Measurements from ENCODE around the gene ZNF367. TPM values are rescaled to one million over a fixed set of nuclear protein-coding genes. Genes with fewer than 3 reads are reported as not detected.

The ZNF367 gene
- total and polyA plus RNA-seq, 9 of the 15 experiments (the other 6 are each of a cell fraction or from before 2014, with no cell fraction given): 2.7 to 14.4 (median 10.0) TPM

DNA sequence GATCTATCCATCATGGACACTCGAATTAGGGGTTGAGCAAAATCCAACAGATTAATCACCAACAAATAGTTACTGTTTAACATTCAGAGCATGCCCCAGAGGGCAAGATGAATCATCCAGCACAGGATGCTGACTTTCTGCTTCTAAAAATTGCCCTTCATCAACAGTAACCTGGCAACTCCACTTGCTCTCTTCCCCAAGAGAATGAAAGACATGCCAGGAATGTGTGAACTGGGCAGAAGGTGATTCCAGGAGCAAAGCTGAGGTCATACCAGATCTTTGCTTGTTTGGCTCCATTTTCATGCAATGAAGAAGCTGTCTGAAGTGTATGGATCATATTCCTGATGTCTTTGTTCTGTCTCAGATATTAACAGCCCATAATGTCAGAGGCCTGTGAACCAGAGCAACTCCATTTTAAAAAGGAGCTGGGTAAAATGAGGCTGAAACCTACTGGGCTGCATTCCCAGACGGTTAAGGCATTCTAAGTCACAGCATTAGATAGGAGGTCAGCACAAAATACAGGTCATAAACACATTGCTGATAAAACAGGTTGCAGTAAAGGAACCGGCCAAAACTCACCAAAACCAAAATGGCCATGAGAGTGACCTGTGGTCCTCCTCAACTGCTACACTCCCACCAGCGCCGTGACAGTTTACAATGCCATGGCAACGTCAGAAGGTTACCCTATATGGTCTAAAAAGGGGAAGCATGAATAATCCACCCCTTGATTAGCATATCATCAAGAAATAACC lies 2.5 kb upstream of the ZNF367 start (continued):
- TF ChIP-seq, protein P1, sequence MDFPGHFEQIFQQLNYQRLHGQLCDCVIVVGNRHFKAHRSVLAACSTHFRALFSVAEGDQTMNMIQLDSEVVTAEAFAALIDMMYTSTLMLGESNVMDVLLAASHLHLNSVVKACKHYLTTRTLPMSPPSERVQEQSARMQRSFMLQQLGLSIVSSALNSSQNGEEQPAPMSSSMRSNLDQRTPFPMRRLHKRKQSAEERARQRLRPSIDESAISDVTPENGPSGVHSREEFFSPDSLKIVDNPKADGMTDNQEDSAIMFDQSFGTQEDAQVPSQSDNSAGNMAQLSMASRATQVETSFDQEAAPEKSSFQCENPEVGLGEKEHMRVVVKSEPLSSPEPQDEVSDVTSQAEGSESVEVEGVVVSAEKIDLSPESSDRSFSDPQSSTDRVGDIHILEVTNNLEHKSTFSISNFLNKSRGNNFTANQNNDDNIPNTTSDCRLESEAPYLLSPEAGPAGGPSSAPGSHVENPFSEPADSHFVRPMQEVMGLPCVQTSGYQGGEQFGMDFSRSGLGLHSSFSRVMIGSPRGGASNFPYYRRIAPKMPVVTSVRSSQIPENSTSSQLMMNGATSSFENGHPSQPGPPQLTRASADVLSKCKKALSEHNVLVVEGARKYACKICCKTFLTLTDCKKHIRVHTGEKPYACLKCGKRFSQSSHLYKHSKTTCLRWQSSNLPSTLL (IDR thresholded peaks at IDR 0.05): no peak
- TF ChIP-seq KAT7 (CRISPR knock-in tag; IDR thresholded peaks at IDR 0.05; ENCODE audit: borderline replicate concordance) (no peak), ZNF785 (CRISPR knock-in tag; IDR thresholded peaks at IDR 0.05) (peak; percentile 88; the same call in 1 of the 2 replicates), ZNF79 (CRISPR knock-in tag; IDR thresholded peaks at IDR 0.05; ENCODE audit: low read depth) (peak; percentile 94), BCOR (IDR thresholded peaks at IDR 0.05) (no peak), ELF1 (tag; IDR thresholded peaks at IDR 0.05) (peak; percentile 39; the same call in 1 of the 2 replicates), HDAC3 (IDR thresholded peaks at IDR 0.05; ENCODE audit: borderline replicate concordance, partially characterized antibody) (no peak), MAZ (CRISPR knock-in tag; conservative IDR thresholded peaks at IDR 0.05 in 1 of 2, IDR thresholded peaks at IDR 0.05 in 1 of 2) (peak in 1 of 2 experiments; percentile 98; a peak in 2 of 4 replicates), SP1 (CRISPR knock-in tag; IDR thresholded peaks at IDR 0.05) (no peak), SNAPC5 (CRISPR knock-in tag; IDR thresholded peaks at IDR 0.05) (peak; percentile 79), HDAC8 (tag; IDR thresholded peaks at IDR 0.05) (peak; percentile 99), POLR2B (IDR thresholded peaks at IDR 0.05; ENCODE audit: low read depth, partially characterized antibody) (peak; percentile 11), ZNF134 (CRISPR knock-in tag; conservative IDR thresholded peaks at IDR 0.05) (peak; percentile 90), ZNF311 (CRISPR knock-in tag; IDR thresholded peaks at IDR 0.05) (peak; percentile 99)
- TF ChIP-seq, protein P2, sequence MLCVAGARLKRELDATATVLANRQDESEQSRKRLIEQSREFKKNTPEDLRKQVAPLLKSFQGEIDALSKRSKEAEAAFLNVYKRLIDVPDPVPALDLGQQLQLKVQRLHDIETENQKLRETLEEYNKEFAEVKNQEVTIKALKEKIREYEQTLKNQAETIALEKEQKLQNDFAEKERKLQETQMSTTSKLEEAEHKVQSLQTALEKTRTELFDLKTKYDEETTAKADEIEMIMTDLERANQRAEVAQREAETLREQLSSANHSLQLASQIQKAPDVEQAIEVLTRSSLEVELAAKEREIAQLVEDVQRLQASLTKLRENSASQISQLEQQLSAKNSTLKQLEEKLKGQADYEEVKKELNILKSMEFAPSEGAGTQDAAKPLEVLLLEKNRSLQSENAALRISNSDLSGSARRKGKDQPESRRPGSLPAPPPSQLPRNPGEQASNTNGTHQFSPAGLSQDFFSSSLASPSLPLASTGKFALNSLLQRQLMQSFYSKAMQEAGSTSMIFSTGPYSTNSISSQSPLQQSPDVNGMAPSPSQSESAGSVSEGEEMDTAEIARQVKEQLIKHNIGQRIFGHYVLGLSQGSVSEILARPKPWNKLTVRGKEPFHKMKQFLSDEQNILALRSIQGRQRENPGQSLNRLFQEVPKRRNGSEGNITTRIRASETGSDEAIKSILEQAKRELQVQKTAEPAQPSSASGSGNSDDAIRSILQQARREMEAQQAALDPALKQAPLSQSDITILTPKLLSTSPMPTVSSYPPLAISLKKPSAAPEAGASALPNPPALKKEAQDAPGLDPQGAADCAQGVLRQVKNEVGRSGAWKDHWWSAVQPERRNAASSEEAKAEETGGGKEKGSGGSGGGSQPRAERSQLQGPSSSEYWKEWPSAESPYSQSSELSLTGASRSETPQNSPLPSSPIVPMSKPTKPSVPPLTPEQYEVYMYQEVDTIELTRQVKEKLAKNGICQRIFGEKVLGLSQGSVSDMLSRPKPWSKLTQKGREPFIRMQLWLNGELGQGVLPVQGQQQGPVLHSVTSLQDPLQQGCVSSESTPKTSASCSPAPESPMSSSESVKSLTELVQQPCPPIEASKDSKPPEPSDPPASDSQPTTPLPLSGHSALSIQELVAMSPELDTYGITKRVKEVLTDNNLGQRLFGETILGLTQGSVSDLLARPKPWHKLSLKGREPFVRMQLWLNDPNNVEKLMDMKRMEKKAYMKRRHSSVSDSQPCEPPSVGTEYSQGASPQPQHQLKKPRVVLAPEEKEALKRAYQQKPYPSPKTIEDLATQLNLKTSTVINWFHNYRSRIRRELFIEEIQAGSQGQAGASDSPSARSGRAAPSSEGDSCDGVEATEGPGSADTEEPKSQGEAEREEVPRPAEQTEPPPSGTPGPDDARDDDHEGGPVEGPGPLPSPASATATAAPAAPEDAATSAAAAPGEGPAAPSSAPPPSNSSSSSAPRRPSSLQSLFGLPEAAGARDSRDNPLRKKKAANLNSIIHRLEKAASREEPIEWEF (CRISPR knock-in tag; IDR thresholded peaks at IDR 0.05): peak; percentile 99
- TF ChIP-seq, protein P3, sequence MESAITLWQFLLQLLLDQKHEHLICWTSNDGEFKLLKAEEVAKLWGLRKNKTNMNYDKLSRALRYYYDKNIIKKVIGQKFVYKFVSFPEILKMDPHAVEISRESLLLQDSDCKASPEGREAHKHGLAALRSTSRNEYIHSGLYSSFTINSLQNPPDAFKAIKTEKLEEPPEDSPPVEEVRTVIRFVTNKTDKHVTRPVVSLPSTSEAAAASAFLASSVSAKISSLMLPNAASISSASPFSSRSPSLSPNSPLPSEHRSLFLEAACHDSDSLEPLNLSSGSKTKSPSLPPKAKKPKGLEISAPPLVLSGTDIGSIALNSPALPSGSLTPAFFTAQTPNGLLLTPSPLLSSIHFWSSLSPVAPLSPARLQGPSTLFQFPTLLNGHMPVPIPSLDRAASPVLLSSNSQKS (CRISPR knock-in tag; IDR thresholded peaks at IDR 0.05): peak; percentile 95
- TF ChIP-seq, protein P4, sequence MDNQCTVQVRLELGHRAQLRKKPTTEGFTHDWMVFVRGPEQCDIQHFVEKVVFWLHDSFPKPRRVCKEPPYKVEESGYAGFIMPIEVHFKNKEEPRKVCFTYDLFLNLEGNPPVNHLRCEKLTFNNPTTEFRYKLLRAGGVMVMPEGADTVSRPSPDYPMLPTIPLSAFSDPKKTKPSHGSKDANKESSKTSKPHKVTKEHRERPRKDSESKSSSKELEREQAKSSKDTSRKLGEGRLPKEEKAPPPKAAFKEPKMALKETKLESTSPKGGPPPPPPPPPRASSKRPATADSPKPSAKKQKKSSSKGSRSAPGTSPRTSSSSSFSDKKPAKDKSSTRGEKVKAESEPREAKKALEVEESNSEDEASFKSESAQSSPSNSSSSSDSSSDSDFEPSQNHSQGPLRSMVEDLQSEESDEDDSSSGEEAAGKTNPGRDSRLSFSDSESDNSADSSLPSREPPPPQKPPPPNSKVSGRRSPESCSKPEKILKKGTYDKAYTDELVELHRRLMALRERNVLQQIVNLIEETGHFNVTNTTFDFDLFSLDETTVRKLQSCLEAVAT (IDR thresholded peaks at IDR 0.05): no peak

Measured in K562 (cell line).